Measurements from ENCODE around the gene INPP5B. TPM values are rescaled to one million over a fixed set of nuclear protein-coding genes. Genes with fewer than 3 reads are reported as not detected.

The INPP5B gene
- total and polyA plus RNA-seq, 2 of the 13 experiments (the other 11 are each of a cell fraction or from before 2014, with no cell fraction given), result 9.0 to 9.8 TPM

- H3K4me3 ChIP-seq (replicated peaks in 1 of 3; ENCODE audit: insufficient read depth in 1 of 3, low read depth in 2 of 3, low read length in 3 of 3), result no peak overlapping the region
- H4K20me1 ChIP-seq (ENCODE audit: insufficient read depth, low read length), result no peaks in the 10 kb centered on the region
- no peak for FAIRE-seq
- no peaks in the 10 kb centered on the region for H3K9me3 ChIP-seq (ENCODE audit: low read length)
- no peak for TF ChIP-seq RAD51 (IDR thresholded peaks at IDR 0.05; ENCODE audit: borderline replicate concordance)
- no peak for TF ChIP-seq DNMT1 (CRISPR knock-in tag; IDR thresholded peaks at IDR 0.05)
- TF ChIP-seq ZBED4 (CRISPR knock-in tag; IDR thresholded peaks at IDR 0.05; ENCODE audit: borderline replicate concordance), result no peak
- TF ChIP-seq HNF4G (IDR thresholded peaks at IDR 0.05; ENCODE audit: borderline replicate concordance, low read depth, low read length), result no peak
- TF ChIP-seq HNF4G (CRISPR knock-in tag; IDR thresholded peaks at IDR 0.05; ENCODE audit: borderline replicate concordance, low read depth), result no peak
- no peak for TF ChIP-seq U2AF2 (IDR thresholded peaks at IDR 0.05; ENCODE audit: low read depth, low read length)
- intact Hi-C loops (cut with micrococcal nuclease; ENCODE audit: unreplicated experiment), result no loop called here
- no peak for ATAC-seq
- H3K4me2 ChIP-seq (ENCODE audit: low read depth, low read length), result no peak overlapping the region
- TSS peak; percentile 48 for BruUV-seq (replicated peaks)
- no peaks in the 10 kb centered on the region for H3K36me3 ChIP-seq (replicated peaks in 1 of 2; ENCODE audit: control insufficient read depth in 1 of 2, insufficient read depth in 2 of 2, low read length in 2 of 2)
- peaks cover 58% of the 10 kb centered on the region for H3K4me1 ChIP-seq (ENCODE audit: insufficient read depth, low read length)
- no peaks in the 10 kb centered on the region for H3K79me2 ChIP-seq (ENCODE audit: insufficient read depth, low read length)
- DNase-seq (ENCODE audit: low spot score), result no peak
- no peak overlapping the region for H2AFZ ChIP-seq (ENCODE audit: low read length)
- no peak overlapping the region for H3K27ac ChIP-seq (ENCODE audit: extremely low read length, insufficient read depth, low read length)
- in situ Hi-C loops (cut with HindIII; ENCODE audit: extremely low pct_ligation_motif_present, low pct_unique_long_range_greater_than_20kb), result no loop called here
- ChIA-PET CTCF (ENCODE audit: low intra/inter-chr PET ratio, low total read pairs) (no interaction called here), POLR2A (no interaction called here)
- H3K27me3 ChIP-seq (ENCODE audit: control insufficient read depth in 1 of 2, insufficient read depth in 2 of 2, low read length in 2 of 2), result no peaks in the 10 kb centered on the region; a peak in 1 of 5 replicates
- no peak overlapping the region for H3K9ac ChIP-seq (ENCODE audit: insufficient read depth, low read depth, low read length)
- WGBS (ENCODE audit: low lambda C conversion rate), result 77% methylated on average over 4 of the region's 4 CpGs
Measured at GRCh38 chr1:37944086-37944763, 2.6 kb downstream of the INPP5B start.
